Suprapubic skin (tissue), 4 donors: ENCODE measurements around the gene DIRAS3. TPM values are rescaled to one million over a fixed set of nuclear protein-coding genes. Genes with fewer than 3 reads are reported as not detected.

Experiments
- DNase-seq, 2 donors: peaks; one replicate each; pipeline ENCODE4 v3.0.0-alpha.2; 2019; ENCODE audit warnings: low spot score in 2 of 2
- H3K27ac ChIP-seq: fragments of 200-600 bp; sonication (generic); one replicate; pipeline ENCODE4 v1.5.1; 2019
- H3K27me3 ChIP-seq: fragments of 200-600 bp; sonication (generic); one replicate; pipeline ENCODE4 v1.5.1; 2019
- H3K36me3 ChIP-seq: fragments of 200-600 bp; sonication (generic); one replicate; pipeline ENCODE4 v1.5.1; 2019
- H3K4me1 ChIP-seq: fragments of 200-600 bp; sonication (generic); one replicate; pipeline ENCODE4 v1.5.1; 2019
- H3K4me3 ChIP-seq: fragments of 200-600 bp; sonication (generic); one replicate; pipeline ENCODE4 v1.5.1; 2019; ENCODE audit warnings: mild to moderate bottlenecking
- H3K9me3 ChIP-seq: fragments of 200-600 bp; sonication (generic); one replicate; pipeline ENCODE4 v1.5.1; 2019
- EP300 ChIP-seq: sonication (generic); formaldehyde crosslinking; IDR thresholded peaks from one replicate; pipeline ENCODE4 v1.6.1; 2017; ENCODE audit warnings: antibody characterized with exemption
- POLR2A ChIP-seq, 2 donors: fragments of 450-650 bp; IDR thresholded peaks; one replicate each; pipeline ENCODE4 v1.6.1; 2017; ENCODE audit warnings: antibody characterized with exemption in 2 of 2, mild to moderate bottlenecking in 2 of 2, moderate library complexity in 2 of 2
- POLR2AphosphoS5 ChIP-seq, 3 donors: sonication (generic); formaldehyde crosslinking; IDR thresholded peaks; one replicate each; pipeline ENCODE4 v1.6.1; 2017; ENCODE audit warnings: antibody characterized with exemption in 3 of 3
- WGBS: methylation state at CpG from one replicate; pipeline ENCODE4 v1.1.5; 2018; 5-methylcytosine and 5-hydroxymethylcytosine counted together
- total RNA-seq, 4 donors: library from RNA; depleted of rRNA; stranded (reverse); fragments of >200 nt; gene quantifications; one replicate each; pipeline ENCODE4 v1.1.0, GENCODE V29; 2016
- TF ChIP-seq, protein P1 (sequence below), 2 donors: fragments of 200-600 bp in 1 of 2; fragments of 450-650 bp in 1 of 2; sonication (generic) in 1 of 2; IDR thresholded peaks; one replicate each; pipeline ENCODE4 v1.5.1; 2016 to 2019; ENCODE audit warnings: antibody characterized with exemption in 2 of 2, mild to moderate bottlenecking in 1 of 2, moderate library complexity in 1 of 2

The DIRAS3 gene
- 1 to 10 TPM; 1.4 to 2.3 (median 2.0) TPM for total RNA-seq

DNA sequence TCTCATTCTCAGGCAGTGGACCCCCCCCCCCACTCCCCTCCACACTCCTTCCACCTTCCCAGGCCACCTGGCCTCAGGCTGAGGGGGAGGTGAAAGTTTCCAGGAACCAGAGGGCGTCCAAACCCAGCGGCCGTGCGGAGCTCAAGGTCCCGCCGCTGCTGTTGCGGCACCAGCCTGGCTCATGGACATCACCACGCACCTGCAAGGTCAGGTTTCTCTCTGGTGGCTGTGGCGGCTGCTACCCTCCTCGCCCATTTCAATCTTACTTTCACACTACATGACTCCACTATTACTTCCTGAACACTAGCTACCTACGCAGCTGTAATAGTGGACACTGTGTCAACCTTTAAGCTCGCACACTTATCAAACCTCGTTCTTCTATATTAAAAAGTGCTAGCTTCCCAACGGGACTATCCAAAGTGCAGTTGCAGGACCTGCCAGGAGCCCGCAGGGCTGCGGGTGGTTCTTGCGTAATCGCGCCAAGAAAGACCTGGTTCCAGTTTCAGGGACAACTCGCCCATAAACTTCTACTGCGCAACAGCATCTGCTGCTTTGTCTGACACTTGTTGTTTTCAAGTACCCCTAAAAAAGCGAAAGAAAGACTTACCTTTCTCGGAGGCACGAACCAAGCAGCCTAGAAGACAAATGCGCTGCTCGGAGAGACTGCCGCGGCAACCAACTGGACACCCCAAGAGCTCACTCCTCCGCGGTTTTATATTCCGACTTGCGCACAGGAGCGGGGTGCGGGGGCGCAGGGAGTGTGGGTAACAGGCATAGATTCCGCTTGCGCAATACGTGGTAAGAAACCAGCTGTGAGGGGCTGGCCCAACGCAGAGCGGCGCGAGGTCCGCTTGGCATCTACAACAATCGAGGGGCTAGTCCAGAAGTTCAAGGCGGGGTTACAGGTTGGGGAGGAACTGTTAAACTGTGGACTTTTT is at the start of gene DIRAS3:
Gene DIRAS3, minus strand, starts transcription at position 687 of the 938 bp plus-strand sequence. CDS start 3,330 bp downstream, outside the sequence.
- peak within 1 kb of the TSS; percentile 38 for H3K4me3 ChIP-seq
- H3K36me3 ChIP-seq: no peaks in the 10 kb centered on the region
- no peak within 1 kb of the TSS for H3K27ac ChIP-seq
- no peaks in the 10 kb centered on the region for H3K9me3 ChIP-seq
- DNase-seq: peak in 1 of 2 donors; percentile 61
- TF ChIP-seq EP300 (no peak), POLR2AphosphoS5 (IDR thresholded peaks at IDR 0.05) (no peak), POLR2A (IDR thresholded peaks at IDR 0.05) (no peak)
- TF ChIP-seq, protein P1, sequence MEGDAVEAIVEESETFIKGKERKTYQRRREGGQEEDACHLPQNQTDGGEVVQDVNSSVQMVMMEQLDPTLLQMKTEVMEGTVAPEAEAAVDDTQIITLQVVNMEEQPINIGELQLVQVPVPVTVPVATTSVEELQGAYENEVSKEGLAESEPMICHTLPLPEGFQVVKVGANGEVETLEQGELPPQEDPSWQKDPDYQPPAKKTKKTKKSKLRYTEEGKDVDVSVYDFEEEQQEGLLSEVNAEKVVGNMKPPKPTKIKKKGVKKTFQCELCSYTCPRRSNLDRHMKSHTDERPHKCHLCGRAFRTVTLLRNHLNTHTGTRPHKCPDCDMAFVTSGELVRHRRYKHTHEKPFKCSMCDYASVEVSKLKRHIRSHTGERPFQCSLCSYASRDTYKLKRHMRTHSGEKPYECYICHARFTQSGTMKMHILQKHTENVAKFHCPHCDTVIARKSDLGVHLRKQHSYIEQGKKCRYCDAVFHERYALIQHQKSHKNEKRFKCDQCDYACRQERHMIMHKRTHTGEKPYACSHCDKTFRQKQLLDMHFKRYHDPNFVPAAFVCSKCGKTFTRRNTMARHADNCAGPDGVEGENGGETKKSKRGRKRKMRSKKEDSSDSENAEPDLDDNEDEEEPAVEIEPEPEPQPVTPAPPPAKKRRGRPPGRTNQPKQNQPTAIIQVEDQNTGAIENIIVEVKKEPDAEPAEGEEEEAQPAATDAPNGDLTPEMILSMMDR (IDR thresholded peaks at IDR 0.05): no peak
- no peaks in the 10 kb centered on the region for H3K4me1 ChIP-seq
- no peaks in the 10 kb centered on the region for H3K27me3 ChIP-seq
- 66% methylated on average over 45 of the region's 45 CpGs for WGBS

DNA sequence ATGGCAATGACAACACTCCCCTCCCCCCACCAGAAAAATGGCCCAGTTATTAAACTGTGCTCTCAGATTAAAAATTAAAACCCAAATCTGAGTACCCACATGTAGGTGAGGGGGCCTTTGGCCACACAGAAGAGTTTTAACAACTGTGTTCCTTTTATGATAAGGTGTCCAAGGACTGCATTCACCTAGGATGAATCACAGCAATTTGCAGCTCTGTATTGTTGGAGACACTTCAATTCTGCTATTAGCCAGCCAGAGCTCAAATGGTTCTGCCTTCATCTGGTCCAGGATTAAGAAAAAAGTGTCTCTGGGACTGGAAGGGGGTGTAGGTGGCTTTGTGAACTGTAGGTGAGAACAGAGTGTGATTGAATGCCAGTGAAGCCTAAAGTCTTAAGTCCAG is 43.3 kb upstream of the DIRAS3 start:
- no peak for DNase-seq
- no peaks in the 10 kb centered on the region for H3K27me3 ChIP-seq
- no peak overlapping the region for H3K27ac ChIP-seq
- no peaks in the 10 kb centered on the region for H3K36me3 ChIP-seq
- TF ChIP-seq, protein P1 (IDR thresholded peaks at IDR 0.05): no peak
- TF ChIP-seq POLR2A (IDR thresholded peaks at IDR 0.05) (no peak), EP300 (no peak), POLR2AphosphoS5 (IDR thresholded peaks at IDR 0.05) (no peak)
- H3K4me1 ChIP-seq: no peaks in the 10 kb centered on the region
- no peak overlapping the region for H3K4me3 ChIP-seq
- no peaks in the 10 kb centered on the region for H3K9me3 ChIP-seq

DNA sequence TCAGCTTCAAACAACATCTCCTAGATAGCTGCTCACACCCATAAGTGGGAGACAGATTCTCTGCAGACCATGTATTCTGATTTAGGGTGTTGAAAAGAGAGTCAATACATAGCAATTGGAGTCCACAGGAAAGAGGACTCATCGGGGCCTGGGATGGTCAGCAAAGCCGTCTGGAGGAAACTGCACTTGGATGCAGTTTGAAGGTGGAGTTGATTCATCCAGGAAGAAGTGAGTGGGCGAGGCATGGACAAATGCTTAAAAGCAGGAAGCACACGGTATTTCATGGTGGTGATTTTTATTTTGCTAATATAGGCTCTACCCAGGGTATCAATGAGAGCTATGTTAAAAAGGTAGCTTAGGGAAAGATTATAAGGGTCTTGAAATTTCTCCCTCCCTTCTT is 36.8 kb upstream of the DIRAS3 start:
- no peak for DNase-seq
- no peaks in the 10 kb centered on the region for H3K36me3 ChIP-seq
- no peak overlapping the region for H3K4me3 ChIP-seq
- no peaks in the 10 kb centered on the region for H3K9me3 ChIP-seq
- no peaks in the 10 kb centered on the region for H3K27me3 ChIP-seq
- TF ChIP-seq EP300: no peak
- H3K4me1 ChIP-seq: no peaks in the 10 kb centered on the region
- no peak overlapping the region for H3K27ac ChIP-seq
- WGBS: 68% methylated on average over 4 of the region's 4 CpGs

- H3K36me3 ChIP-seq: no peaks in the 10 kb centered on the region
- WGBS: 100% methylated on average over 1 of the region's 1 CpG
- no peaks in the 10 kb centered on the region for H3K9me3 ChIP-seq
- TF ChIP-seq POLR2A (IDR thresholded peaks at IDR 0.05) (no peak), POLR2AphosphoS5 (IDR thresholded peaks at IDR 0.05) (no peak), EP300 (no peak)
- TF ChIP-seq, protein P1 (IDR thresholded peaks at IDR 0.05): no peak
- H3K27me3 ChIP-seq: no peaks in the 10 kb centered on the region
- no peak overlapping the region for H3K27ac ChIP-seq
- no peaks in the 10 kb centered on the region for H3K4me1 ChIP-seq
- DNase-seq: no peak
- no peak overlapping the region for H3K4me3 ChIP-seq
These were observed 35.3 kb upstream of the DIRAS3 start for GRCh38 chr1:68085752-68086151.

DNA sequence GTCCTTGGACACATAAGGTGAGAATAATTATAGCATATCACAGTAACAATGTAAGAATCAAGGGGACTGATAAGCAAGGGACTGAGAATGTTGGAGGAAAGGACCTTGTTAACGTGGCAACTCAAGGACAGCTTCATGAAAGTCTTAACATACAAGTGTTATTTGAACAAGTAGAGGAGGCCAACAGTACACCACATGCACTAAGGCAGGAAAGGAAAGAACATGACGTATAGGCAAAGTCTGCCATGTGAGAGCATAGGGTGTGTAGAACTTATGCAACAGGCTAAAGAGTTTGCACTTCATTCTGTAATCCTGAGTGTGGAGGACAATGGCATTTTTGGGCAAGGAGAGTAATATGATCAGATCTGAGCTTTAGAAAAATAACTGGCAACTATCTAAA is 33.3 kb upstream of the DIRAS3 start:
- TF ChIP-seq EP300 (no peak), POLR2AphosphoS5 (IDR thresholded peaks at IDR 0.05) (no peak), POLR2A (IDR thresholded peaks at IDR 0.05) (no peak)
- TF ChIP-seq, protein P1 (IDR thresholded peaks at IDR 0.05): no peak
- Histone ChIP-seq H3K27me3 (no peaks in the 10 kb centered on the region), H3K27ac (no peak overlapping the region), H3K9me3 (no peaks in the 10 kb centered on the region), H3K36me3 (no peaks in the 10 kb centered on the region), H3K4me1 (no peaks in the 10 kb centered on the region), H3K4me3 (no peak overlapping the region)
- WGBS: 67% methylated on average over 2 of the region's 2 CpGs
- no peak for DNase-seq
